HUES64 (cell line): ENCODE measurements around the gene CDH4.

ENCODE experiments used
- H3K27ac ChIP-seq: 2 replicates; pipeline ENCODE4 v1.7.0; 2013; ENCODE audit warnings: low read depth, low read length, inconsistent platforms
- H3K27me3 ChIP-seq: 2 replicates; pipeline ENCODE4 v1.6.1; 2013; ENCODE audit warnings: mild to moderate bottlenecking, low read length; ENCODE audit not compliant: insufficient read depth
- H3K36me3 ChIP-seq: 2 replicates; pipeline ENCODE4 v1.6.1; 2013; ENCODE audit warnings: mild to moderate bottlenecking, low read length; ENCODE audit not compliant: insufficient read depth
- H3K4me1 ChIP-seq: 2 replicates; pipeline ENCODE4 v1.6.1; 2013; ENCODE audit warnings: mild to moderate bottlenecking, low read length, moderate library complexity; ENCODE audit not compliant: insufficient read depth
- H3K4me3 ChIP-seq: 2 replicates; pipeline ENCODE4 v1.5.1; 2013; ENCODE audit warnings: mild to moderate bottlenecking, low read length, moderate library complexity
- H3K9ac ChIP-seq: 2 replicates; pipeline ENCODE4 v1.6.1; 2013; ENCODE audit warnings: mild to moderate bottlenecking, low read depth, low read length
- H3K9me3 ChIP-seq: 2 replicates; pipeline ENCODE4 v1.6.1; 2013; ENCODE audit warnings: low read depth, low read length; ENCODE audit not compliant: insufficient read depth
- WGBS: fragments of 150-250, 120-280 bp; methylation state at CpG from one replicate; pipeline ENCODE4 v1.1.7; 2013; ENCODE audit warnings: missing lambda C conversion rate; 5-methylcytosine and 5-hydroxymethylcytosine counted together

CDH4 gene

GRCh38 chr20:61742097-61742825 lies 490.2 kb downstream of the CDH4 start:
- H3K4me3 ChIP-seq: no peak overlapping the region
- H3K9ac ChIP-seq: no peak overlapping the region
- WGBS: 92% methylated on average over 16 of the region's 16 CpGs
- H3K9me3 ChIP-seq: no peaks in the 10 kb centered on the region
- H3K36me3 ChIP-seq: no peaks in the 10 kb centered on the region
- H3K4me1 ChIP-seq: no peaks in the 10 kb centered on the region
- no peak overlapping the region for H3K27ac ChIP-seq
- no peaks in the 10 kb centered on the region for H3K27me3 ChIP-seq

DNA sequence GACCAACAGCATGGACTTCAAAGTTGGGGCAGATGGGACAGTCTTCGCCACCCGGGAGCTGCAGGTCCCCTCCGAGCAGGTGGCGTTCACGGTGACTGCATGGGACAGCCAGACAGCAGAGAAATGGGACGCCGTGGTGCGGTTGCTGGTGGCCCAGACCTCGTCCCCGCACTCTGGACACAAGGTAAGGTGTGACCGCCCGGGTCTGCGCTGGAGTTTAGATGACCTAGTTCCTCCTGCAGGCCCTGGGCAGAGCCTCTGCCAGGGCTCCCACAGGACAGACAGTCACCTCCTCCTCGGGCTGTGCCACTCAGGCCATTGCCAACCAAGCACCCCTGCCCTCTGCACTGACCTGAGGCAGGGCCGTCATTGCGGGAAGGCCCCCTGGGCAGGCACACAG lies 491.5 kb downstream of the CDH4 start:
- Histone ChIP-seq H3K4me1 (no peaks in the 10 kb centered on the region), H3K27me3 (no peaks in the 10 kb centered on the region), H3K9me3 (no peaks in the 10 kb centered on the region), H3K36me3 (no peaks in the 10 kb centered on the region), H3K4me3 (no peak overlapping the region), H3K27ac (no peak overlapping the region), H3K9ac (no peak overlapping the region)
- WGBS: 94% methylated on average over 16 of the region's 16 CpGs

GRCh38 chr20:61744691-61745396 lies 492.8 kb downstream of the CDH4 start:
- Histone ChIP-seq H3K4me1 (no peaks in the 10 kb centered on the region), H3K36me3 (no peaks in the 10 kb centered on the region), H3K27me3 (no peaks in the 10 kb centered on the region), H3K9me3 (no peaks in the 10 kb centered on the region), H3K27ac (no peak overlapping the region), H3K9ac (no peak overlapping the region), H3K4me3 (no peak overlapping the region)
- WGBS: 92% methylated on average over 18 of the region's 18 CpGs

GRCh38 chr20:61745397-61746146 lies 493.5 kb downstream of the CDH4 start:
- H3K4me1 ChIP-seq: no peaks in the 10 kb centered on the region
- H3K27ac ChIP-seq: no peak overlapping the region
- no peak overlapping the region for H3K9ac ChIP-seq
- H3K9me3 ChIP-seq: peaks cover 7% of the 10 kb centered on the region
- H3K27me3 ChIP-seq: no peaks in the 10 kb centered on the region
- no peak overlapping the region for H3K4me3 ChIP-seq
- H3K36me3 ChIP-seq: no peaks in the 10 kb centered on the region
- 89% methylated on average over 20 of the region's 20 CpGs for WGBS

DNA sequence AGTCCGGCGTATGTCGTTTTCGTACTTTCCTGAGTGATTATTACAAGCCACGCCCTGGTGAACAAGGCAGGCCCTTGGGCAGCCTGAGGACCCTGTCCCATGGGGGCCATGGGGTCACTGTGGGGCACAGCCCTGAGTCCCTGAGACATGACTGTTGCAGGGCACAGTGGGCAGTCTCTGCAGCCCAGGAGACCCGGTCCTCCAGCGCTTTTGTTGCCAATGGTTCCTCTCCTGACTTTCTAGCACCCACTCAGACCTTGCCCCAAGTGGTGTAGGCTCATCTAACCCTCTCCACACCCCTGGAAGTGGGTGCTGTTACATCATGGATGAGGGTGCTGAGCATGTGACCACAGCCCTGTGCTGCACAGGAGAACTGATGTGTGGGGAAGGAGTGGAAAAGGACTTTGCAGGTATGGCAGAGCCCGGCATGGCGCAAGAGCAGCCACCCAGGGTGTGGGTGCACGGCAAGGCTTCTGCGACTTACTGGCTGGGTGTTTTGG lies 494.1 kb downstream of the CDH4 start:
- Histone ChIP-seq H3K4me3 (no peak overlapping the region), H3K4me1 (no peaks in the 10 kb centered on the region), H3K27ac (no peak overlapping the region), H3K27me3 (no peaks in the 10 kb centered on the region), H3K9ac (no peak overlapping the region), H3K36me3 (no peaks in the 10 kb centered on the region), H3K9me3 (peaks cover 13% of the 10 kb centered on the region)
- WGBS: 88% methylated on average over 11 of the region's 11 CpGs

DNA sequence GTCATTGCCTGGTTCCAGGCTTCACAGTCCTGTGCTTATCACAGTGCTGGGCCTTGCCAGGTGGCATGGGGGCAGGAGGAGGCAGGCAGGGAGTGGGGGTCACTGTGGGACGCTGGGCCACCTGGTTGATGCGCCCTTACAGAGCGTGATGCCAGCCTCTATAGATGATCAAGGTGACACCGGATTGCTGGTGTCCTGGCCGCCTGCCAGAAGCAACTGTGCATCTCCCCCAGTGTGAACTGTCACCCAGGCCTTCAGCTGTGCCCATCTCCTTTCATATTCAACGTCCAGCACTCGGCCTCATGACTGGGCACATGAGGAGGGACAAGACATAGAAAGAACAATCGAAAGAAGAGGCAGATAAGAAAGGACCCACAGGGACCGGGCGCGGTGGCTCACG lies 494.7 kb downstream of the CDH4 start:
- no peak overlapping the region for H3K9ac ChIP-seq
- no peak overlapping the region for H3K4me3 ChIP-seq
- WGBS: 95% methylated on average over 12 of the region's 12 CpGs
- H3K36me3 ChIP-seq: no peaks in the 10 kb centered on the region
- H3K4me1 ChIP-seq: no peaks in the 10 kb centered on the region
- peaks cover 16% of the 10 kb centered on the region for H3K9me3 ChIP-seq
- H3K27ac ChIP-seq: no peak overlapping the region
- no peaks in the 10 kb centered on the region for H3K27me3 ChIP-seq

DNA sequence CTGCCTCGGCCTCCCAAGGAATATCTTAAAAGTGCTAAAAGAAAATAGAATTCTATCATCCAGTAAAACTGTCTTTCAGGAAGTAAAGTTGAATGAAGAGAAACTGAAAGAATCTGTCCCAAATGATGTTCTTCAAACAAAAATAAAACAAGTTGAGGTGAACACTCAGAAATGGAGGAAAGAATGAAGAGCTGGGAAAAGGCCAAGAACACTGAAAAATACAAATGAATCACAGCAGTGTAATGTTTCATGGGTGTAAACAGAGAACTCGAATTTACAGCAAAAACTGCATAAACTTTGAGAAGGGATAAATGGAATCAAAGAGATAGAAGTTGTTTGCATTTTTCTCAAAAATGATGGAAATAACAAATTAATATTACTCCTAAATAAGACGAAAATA lies 496.3 kb downstream of the CDH4 start:
- WGBS: 89% methylated on average over 1 of the region's 3 CpGs
- Histone ChIP-seq H3K9me3 (peaks cover 16% of the 10 kb centered on the region), H3K4me1 (peaks cover 6% of the 10 kb centered on the region), H3K27ac (no peak overlapping the region), H3K36me3 (no peaks in the 10 kb centered on the region), H3K9ac (no peak overlapping the region), H3K4me3 (no peak overlapping the region), H3K27me3 (no peaks in the 10 kb centered on the region)

GRCh38 chr20:61749406-61750075 lies 497.5 kb downstream of the CDH4 start:
- H3K9me3 ChIP-seq: peaks cover 16% of the 10 kb centered on the region
- WGBS: 90% methylated on average over 6 of the region's 6 CpGs
- no peak overlapping the region for H3K27ac ChIP-seq
- H3K9ac ChIP-seq: no peak overlapping the region
- no peaks in the 10 kb centered on the region for H3K36me3 ChIP-seq
- peaks cover 10% of the 10 kb centered on the region for H3K4me1 ChIP-seq
- H3K4me3 ChIP-seq: no peak overlapping the region
- H3K27me3 ChIP-seq: no peaks in the 10 kb centered on the region

GRCh38 chr20:61750093-61750492 lies 498.0 kb downstream of the CDH4 start:
- Histone ChIP-seq H3K27ac (no peak overlapping the region), H3K36me3 (no peaks in the 10 kb centered on the region), H3K9ac (no peak overlapping the region), H3K9me3 (peaks cover 16% of the 10 kb centered on the region), H3K27me3 (no peaks in the 10 kb centered on the region), H3K4me3 (no peak overlapping the region), H3K4me1 (peaks cover 10% of the 10 kb centered on the region)
- no CpG with 5 or more reads among the region's 1 CpG for WGBS

DNA sequence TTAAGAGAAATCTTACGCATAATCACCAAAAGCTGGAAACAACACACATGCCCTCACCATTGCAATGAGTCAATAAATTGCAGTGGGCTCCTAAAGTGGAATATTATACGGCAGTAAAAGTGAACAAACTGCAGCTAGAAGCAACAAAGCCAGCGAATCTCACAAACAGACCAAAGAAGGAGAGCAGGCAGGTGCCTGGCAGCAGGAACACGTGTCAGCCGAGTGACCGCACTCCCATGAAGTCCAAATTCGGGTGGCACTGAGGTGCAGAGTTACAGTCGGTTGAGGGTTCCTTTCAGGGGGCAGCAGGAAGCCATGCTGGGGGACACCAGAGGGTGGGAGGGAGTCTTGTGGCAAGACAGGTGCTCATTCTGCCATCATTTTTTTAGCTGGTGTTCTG lies 500.5 kb downstream of the CDH4 start:
- H3K27me3 ChIP-seq: no peaks in the 10 kb centered on the region
- H3K4me1 ChIP-seq: peaks cover 10% of the 10 kb centered on the region
- H3K4me3 ChIP-seq: no peak overlapping the region
- no peak overlapping the region for H3K9ac ChIP-seq
- H3K9me3 ChIP-seq: peaks cover 16% of the 10 kb centered on the region
- no peak overlapping the region for H3K27ac ChIP-seq
- 96% methylated on average over 8 of the region's 8 CpGs for WGBS
- no peaks in the 10 kb centered on the region for H3K36me3 ChIP-seq
